Inflammatory macrophage treated with lipopolysaccharide for 4 hours (primary cell): ENCODE data around the gene IL16.
A peak's percentile ranks its signal among the peaks of the same experiment; 100 is the strongest.
"Not testable (repeated sequence)": the region's sequence is repeated elsewhere in the genome, so short reads cannot be mapped to it uniquely, and the experiment has no call there.

Source experiments
- DNase-seq: peaks from one replicate; pipeline ENCODE4 v3.0.0-alpha.2; 2020

IL16 gene

DNA sequence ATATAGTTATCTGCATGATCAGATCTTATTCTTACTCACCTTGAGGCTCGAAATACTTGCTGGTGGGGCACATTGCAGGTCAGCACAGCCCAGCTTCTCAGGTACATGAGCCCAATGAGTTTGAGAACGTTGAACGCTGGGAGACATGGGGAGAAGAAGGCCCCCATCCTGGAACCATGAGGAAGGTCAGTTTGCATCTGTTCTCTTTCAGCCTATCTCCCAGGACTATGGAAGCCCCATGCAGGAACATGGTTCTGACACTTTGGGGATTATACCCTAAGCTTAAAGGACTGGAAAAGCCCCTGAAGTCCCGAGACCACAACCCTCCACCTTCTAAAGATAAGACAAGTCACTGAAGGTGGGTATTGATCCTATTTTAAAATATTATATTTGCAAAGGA, 144.7 kb downstream of the IL16 start:
- no peak for DNase-seq

DNA sequence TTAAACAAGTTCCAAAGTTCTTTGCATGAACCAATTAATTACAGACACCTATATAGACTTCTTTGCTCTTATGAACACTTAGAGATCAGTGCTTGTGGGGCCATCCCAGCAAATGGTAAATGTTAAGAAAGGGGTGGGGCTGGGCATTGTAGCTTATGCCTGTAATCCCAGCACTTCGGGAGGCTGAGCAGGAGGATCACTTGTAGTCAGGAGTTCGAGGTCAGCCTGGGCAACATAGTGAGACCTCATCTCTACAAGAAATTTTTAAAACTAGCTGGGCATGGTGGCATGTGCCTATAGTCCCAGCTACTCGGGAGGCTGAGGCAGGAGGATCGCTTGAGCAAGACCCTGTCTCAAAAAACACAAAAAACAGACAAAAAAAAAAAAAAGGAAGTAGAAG, 146.7 kb downstream of the IL16 start:
- DNase-seq, result no peak

GRCh38 chr15:81346611-81347010, 149.9 kb downstream of the IL16 start:
- no peak for DNase-seq

GRCh38 chr15:81347910-81348309, 151.2 kb downstream of the IL16 start:
- no peak for DNase-seq

DNA sequence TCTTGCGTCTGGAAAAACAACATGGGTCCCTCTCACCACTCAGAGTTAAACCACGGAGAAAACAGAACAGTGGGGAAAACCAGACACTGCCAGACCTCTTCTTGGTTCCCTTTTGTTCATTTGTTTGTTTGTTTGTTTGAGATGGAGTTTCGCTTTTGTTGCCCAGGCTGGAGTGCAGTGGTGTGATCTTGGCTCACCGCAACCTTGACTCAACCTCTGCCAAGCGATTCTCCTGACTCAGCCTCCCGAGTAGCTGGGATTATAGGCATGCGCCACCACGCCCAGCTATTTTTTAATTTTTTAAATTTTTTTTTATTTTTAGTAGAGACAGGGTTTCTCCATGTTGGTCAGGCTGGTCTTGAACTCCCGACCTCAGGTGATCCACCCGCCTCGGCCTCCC, 152.0 kb downstream of the IL16 start:
- not testable (repeated sequence) for DNase-seq

DNA sequence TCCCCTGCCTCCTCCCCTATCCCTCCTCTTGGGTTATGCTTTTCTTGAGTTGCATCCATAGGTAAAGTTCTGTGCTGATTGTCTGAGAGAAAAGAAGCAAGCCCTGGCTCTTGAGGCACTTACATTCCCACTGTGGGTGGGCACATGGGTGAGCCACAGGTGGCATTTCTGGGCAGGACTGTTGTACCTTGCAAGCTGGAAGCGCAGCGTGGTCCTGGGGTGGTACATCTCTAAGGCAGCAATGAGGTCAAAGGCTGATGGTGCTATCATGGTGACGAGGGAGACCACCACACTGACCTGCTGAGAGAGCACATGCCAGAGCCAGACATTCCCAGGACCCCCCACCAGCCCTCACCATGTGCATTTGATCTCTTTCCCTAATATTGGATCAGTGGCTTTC, 152.6 kb downstream of the IL16 start:
- no peak for DNase-seq

DNA sequence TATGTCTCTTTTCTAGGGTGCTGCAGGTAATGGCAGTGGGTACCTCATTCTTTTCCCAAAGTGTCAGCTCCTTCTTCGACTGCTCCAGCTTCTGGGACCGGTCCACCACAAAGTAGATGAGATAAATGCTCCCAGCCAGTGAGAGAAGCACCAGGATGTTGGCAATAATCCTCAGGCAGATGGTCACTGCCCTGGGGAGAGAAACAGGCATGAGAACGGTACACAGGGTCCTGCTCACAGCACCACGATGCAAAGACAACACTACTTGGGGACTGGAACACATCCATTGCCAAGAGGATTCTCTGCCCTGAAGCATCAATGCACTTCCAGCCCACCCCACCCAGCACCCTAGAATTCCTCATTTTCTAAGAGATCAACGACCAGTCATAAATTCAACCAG, 155.0 kb downstream of the IL16 start:
- DNase-seq, result no peak

DNA sequence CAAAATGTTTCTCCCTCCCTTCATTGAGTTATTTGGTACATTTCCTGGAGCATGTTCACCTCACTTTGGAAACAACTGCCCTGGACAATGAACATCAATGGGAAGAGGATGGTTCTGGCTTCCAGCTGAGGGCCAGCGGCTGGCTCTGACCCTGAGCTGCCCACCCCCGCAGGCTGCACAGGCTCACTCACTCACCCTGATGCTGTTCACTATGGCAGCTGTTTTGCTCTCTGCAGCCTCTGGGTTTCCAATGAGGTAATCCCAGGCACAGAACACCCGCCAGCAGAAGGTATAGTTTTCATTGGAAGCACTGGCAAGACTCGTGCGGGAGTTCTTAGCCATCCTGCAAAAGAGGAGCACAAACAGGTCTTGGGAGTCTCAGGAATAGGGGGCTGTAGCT, 159.6 kb downstream of the IL16 start:
- DNase-seq, result no peak

GRCh38 chr15:81357180-81357686, 160.6 kb downstream of the IL16 start:
- peak; percentile 10 for DNase-seq

GRCh38 chr15:81358248-81358647, 161.6 kb downstream of the IL16 start:
- DNase-seq, result no peak

DNA sequence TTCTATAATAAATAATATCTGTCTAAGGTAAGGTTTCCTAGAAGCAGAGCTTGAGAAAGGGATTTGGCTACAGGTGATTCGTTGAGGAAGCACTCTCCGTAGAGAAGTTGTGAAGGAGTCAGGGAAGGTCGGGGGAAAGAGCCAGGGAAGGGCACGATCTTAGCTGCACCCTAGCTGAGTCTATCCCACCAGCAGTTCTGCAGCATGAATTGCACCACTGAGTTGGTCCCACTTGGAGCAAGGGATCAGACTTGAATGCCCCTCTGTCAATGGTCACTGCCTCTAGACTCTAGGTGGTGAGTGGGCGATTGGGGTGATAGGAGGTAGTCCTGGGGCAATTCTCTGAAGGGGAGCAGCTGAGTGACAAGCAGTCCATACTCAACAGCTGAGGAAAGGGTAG, 163.8 kb downstream of the IL16 start:
- DNase-seq, result no peak

GRCh38 chr15:81361891-81362290, 165.2 kb downstream of the IL16 start:
- DNase-seq, result no peak

GRCh38 chr15:81362790-81363189, 166.1 kb downstream of the IL16 start:
- DNase-seq, result no peak

GRCh38 chr15:81363276-81363675, 166.6 kb downstream of the IL16 start:
- DNase-seq, result no peak
